Gastroesophageal sphincter (tissue), 4 donors: ENCODE data around the gene ELOVL6. TPM values are rescaled to one million over a fixed set of nuclear protein-coding genes. Genes with fewer than 3 reads are reported as not detected.

Experiments used
- ATAC-seq: fragments of 150-250 bp; one replicate; pipeline ENCODE4 v1.9.1; 2016; ENCODE audit warnings: mild to moderate bottlenecking, moderate library complexity
- H3K27ac ChIP-seq, 4 donors: fragments of 200-600 bp; sonication (generic) in 3 of 4; 1 replicate in 3 of 4; 2 replicates in 1 of 4; pipeline ENCODE4 v1.5.1; 2016 to 2019
- H3K27me3 ChIP-seq: fragments of 200-600 bp; sonication (generic); one replicate; pipeline ENCODE4 v1.5.1; 2019
- H3K36me3 ChIP-seq, 2 donors: fragments of 200-600 bp; sonication (generic); one replicate each; pipeline ENCODE4 v1.5.1; 2019; ENCODE audit warnings: control low read depth in 1 of 2
- H3K4me1 ChIP-seq, 3 donors: fragments of 200-600 bp; sonication (generic); 1 replicate in 2 of 3; 2 replicates in 1 of 3; pipeline ENCODE4 v1.5.1; 2016 to 2019; ENCODE audit warnings: control low read depth in 2 of 3
- H3K4me3 ChIP-seq, 2 donors: fragments of 200-600 bp; sonication (generic); one replicate each; pipeline ENCODE4 v1.5.1; 2019; ENCODE audit warnings: mild to moderate bottlenecking in 1 of 2, moderate library complexity in 1 of 2
- H3K9me3 ChIP-seq, 3 donors: fragments of 200-600 bp; sonication (generic); one replicate each; pipeline ENCODE4 v1.5.1; 2017 to 2019; ENCODE audit warnings: control low read depth in 2 of 3
- EP300 ChIP-seq: sonication (generic); formaldehyde crosslinking; IDR thresholded peaks from one replicate; pipeline ENCODE4 v1.6.1; 2017; ENCODE audit warnings: antibody characterized with exemption, mild to moderate bottlenecking
- POLR2A ChIP-seq, 2 donors: fragments of 450-650 bp; IDR thresholded peaks; one replicate each; pipeline ENCODE4 v1.6.1; 2017; ENCODE audit warnings: antibody characterized with exemption in 2 of 2, mild to moderate bottlenecking in 2 of 2, moderate library complexity in 1 of 2
- POLR2AphosphoS5 ChIP-seq: sonication (generic); formaldehyde crosslinking; IDR thresholded peaks from one replicate; pipeline ENCODE4 v1.6.1; 2017; ENCODE audit warnings: antibody characterized with exemption
- WGBS, 2 donors: methylation state at CpG; one replicate each; pipeline ENCODE4 v1.1.5; 2018; ENCODE audit warnings: low coverage in 1 of 2; 5-methylcytosine and 5-hydroxymethylcytosine counted together
- total RNA-seq, 4 donors: library from RNA; depleted of rRNA; stranded (reverse); fragments of >200 nt; gene quantifications; one replicate each; pipeline ENCODE4 v1.1.0, GENCODE V29; 2016
- TF ChIP-seq, protein P1 (sequence below), 4 experiments: fragments of 200-600 bp in 2 of 4; fragments of 450-650 bp in 2 of 4; sonication (generic) in 1 of 4; IDR thresholded peaks; one replicate each; pipeline ENCODE4 v1.5.1; 2017 to 2019; ENCODE audit warnings: antibody characterized with exemption in 4 of 4, mild to moderate bottlenecking in 2 of 4, moderate library complexity in 2 of 4

Gene ELOVL6
- total RNA-seq, 4 donors from 2014 or later: 2.7 to 6.0 (median 3.5) TPM

DNA sequence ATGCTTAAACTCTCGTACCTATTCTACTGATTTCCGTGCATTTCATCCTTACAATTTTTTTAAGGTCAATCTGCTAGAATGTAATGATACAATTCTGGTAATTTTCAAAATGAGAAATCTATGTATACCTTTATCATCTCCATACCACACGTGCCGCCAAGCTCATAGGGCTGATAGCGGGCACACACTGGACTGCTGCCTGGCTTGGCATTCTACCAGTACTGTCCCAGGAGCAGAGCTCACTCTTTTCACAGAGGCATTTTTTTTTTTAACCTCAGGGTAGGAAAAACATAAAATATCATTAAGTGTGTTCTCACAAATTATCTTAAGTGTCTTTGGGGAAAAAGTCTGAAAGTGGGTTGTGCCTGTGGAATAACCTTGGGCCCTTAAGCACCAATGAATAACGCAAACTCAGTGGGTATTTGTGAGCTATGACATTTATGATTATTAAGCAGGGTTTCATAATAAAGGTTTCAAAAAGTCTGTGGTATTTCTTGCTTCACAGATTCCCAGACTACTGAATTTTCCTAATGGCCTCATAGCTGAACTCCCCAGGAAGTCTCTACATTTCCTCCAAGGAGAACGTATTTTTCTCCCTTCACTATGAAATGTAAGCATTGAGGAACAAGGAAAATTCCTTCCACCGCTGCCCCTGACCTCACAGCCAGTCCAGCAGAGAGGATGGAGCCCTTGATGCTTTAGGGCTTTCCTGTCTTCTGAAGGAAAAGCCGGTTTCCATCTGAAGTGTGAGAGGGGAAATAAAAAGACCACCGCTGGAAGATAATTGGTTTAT lies 125.2 kb downstream of the ELOVL6 start:
- Histone ChIP-seq H3K4me3 (no peak overlapping the region), H3K27ac (no peak overlapping the region), H3K36me3 (no peaks in the 10 kb centered on the region), H3K9me3 (no peaks in the 10 kb centered on the region), H3K27me3 (no peaks in the 10 kb centered on the region), H3K4me1 (peaks cover 0 to 9% (median 0%) of the 10 kb centered on the region in 3 donors)
- TF ChIP-seq, protein P1, sequence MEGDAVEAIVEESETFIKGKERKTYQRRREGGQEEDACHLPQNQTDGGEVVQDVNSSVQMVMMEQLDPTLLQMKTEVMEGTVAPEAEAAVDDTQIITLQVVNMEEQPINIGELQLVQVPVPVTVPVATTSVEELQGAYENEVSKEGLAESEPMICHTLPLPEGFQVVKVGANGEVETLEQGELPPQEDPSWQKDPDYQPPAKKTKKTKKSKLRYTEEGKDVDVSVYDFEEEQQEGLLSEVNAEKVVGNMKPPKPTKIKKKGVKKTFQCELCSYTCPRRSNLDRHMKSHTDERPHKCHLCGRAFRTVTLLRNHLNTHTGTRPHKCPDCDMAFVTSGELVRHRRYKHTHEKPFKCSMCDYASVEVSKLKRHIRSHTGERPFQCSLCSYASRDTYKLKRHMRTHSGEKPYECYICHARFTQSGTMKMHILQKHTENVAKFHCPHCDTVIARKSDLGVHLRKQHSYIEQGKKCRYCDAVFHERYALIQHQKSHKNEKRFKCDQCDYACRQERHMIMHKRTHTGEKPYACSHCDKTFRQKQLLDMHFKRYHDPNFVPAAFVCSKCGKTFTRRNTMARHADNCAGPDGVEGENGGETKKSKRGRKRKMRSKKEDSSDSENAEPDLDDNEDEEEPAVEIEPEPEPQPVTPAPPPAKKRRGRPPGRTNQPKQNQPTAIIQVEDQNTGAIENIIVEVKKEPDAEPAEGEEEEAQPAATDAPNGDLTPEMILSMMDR (IDR thresholded peaks at IDR 0.05): no peak
- TF ChIP-seq POLR2A (IDR thresholded peaks at IDR 0.05): no peak
- no peak for TF ChIP-seq POLR2AphosphoS5
- TF ChIP-seq EP300: no peak
- ATAC-seq: no peak
- 23 to 47% methylated on average over 8 to 10 of the region's 10 CpGs for WGBS, 2 donors

DNA sequence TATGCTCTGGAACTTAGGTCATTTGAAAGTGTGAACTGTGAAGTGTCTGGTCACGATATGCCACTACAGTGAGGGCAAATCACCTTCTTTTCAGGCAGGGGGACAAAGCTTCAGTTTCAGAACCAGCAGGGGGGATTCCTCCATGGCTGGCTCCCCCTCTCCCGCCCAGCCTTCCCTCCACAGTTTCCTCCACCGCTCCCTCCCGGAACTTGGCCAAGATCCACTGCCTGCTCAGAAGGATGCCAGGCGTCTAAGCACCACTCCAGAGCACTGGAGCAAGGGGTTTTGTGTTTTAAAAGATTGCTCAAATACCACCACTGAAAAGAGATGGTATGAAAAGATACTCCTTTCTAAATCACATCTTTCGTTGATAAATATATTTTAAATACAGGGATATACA lies 126.9 kb downstream of the ELOVL6 start:
- Histone ChIP-seq H3K4me1 (peaks cover 0 to 9% (median 0%) of the 10 kb centered on the region in 3 donors), H3K27ac (no peak overlapping the region), H3K9me3 (no peaks in the 10 kb centered on the region), H3K27me3 (no peaks in the 10 kb centered on the region), H3K36me3 (no peaks in the 10 kb centered on the region), H3K4me3 (no peak overlapping the region)
- ATAC-seq: no peak
- TF ChIP-seq POLR2AphosphoS5: no peak
- 29 to 67% methylated on average over 6 of the region's 6 CpGs for WGBS, 2 donors

DNA sequence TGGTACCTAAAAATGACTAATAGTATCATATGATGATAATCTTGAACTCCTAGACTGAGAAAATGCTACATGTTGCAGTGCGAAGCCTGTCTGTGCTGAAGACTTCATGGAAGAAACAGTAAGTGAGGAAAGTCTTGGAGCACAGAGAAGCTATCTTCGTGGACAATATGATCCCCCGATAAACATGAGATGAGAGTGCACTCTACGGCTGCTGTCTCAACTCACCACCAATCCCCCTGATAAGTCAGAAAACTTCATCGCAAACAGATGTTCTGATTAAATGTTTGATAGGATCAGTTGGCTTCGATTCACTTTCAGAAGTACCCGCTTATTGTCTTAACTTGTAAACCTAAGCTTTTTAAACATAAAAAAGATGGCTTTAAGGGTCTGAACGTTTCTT lies 130.2 kb downstream of the ELOVL6 start:
- Histone ChIP-seq H3K27ac (no peak overlapping the region), H3K4me1 (peaks cover 0 to 5% (median 0%) of the 10 kb centered on the region in 3 donors), H3K9me3 (no peaks in the 10 kb centered on the region), H3K4me3 (no peak overlapping the region), H3K36me3 (no peaks in the 10 kb centered on the region), H3K27me3 (no peaks in the 10 kb centered on the region)
- WGBS, 2 donors: 72 to 95% methylated on average over 4 to 8 of the region's 8 CpGs
- no peak for ATAC-seq
- TF ChIP-seq, protein P1 (IDR thresholded peaks at IDR 0.05): no peak
- TF ChIP-seq POLR2AphosphoS5 (no peak), EP300 (no peak)

DNA sequence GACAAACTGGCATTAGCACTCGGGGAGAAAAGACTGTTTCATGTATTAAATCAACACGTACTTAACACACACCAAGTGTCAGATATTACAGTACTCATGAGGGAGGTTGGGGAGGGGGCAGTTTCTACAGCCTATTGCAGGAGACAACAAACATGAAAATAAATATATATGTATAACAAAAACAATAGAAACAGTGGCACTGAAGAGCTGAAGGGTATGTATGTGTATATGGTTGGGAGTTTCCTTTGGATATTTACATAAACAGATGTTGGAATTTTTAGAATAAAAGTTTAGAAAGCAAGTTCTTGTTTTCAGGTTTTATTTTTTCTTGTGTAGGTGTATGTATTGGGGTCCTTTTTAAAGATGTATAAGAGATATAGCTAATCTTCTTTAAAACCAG lies 133.5 kb downstream of the ELOVL6 start:
- no peaks in the 10 kb centered on the region for H3K9me3 ChIP-seq
- H3K4me1 ChIP-seq: peaks cover 0 to 7% (median 0%) of the 10 kb centered on the region in 3 donors
- no peak overlapping the region for H3K4me3 ChIP-seq
- H3K27ac ChIP-seq: no peak overlapping the region
- 52 to 55% methylated on average over 2 of the region's 2 CpGs for WGBS, 2 donors
- TF ChIP-seq EP300 (no peak), POLR2AphosphoS5 (no peak), POLR2A (IDR thresholded peaks at IDR 0.05) (no peak)
- TF ChIP-seq, protein P1 (IDR thresholded peaks at IDR 0.05): no peak
- H3K36me3 ChIP-seq: no peaks in the 10 kb centered on the region
- ATAC-seq: no peak
- no peaks in the 10 kb centered on the region for H3K27me3 ChIP-seq

DNA sequence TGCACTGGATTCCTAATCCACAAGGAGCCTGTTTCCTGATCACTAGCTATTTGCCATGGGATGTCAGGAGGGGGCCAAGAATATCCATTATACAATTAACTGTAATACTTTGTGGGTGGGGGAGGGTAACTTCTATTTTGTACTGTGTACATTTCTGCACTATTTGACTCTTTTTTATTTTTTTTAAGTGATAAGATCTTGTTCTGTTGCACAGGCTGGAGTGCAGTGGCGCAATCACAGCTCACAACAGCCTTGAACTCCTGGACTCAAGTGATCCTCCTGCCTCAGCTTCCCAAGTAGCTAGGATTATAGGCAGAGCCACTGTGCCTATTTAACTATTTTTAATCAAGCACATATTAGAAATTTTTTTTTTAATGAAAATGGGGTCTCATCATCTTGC lies 134.1 kb downstream of the ELOVL6 start:
- no peak overlapping the region for H3K27ac ChIP-seq
- no peaks in the 10 kb centered on the region for H3K27me3 ChIP-seq
- H3K9me3 ChIP-seq: no peaks in the 10 kb centered on the region
- H3K36me3 ChIP-seq: no peaks in the 10 kb centered on the region
- no peak for TF ChIP-seq EP300
- TF ChIP-seq, protein P1 (IDR thresholded peaks at IDR 0.05): no peak
- no peak for TF ChIP-seq POLR2AphosphoS5
- TF ChIP-seq POLR2A (IDR thresholded peaks at IDR 0.05): no peak
- peaks cover 0 to 7% (median 0%) of the 10 kb centered on the region in 3 donors for H3K4me1 ChIP-seq
- no peak overlapping the region for H3K4me3 ChIP-seq
- 100% methylated on average over 1 of the region's 1 CpG; no CpG with 5 or more reads in 1 of the 2 donors for WGBS, 2 donors
- ATAC-seq: no peak
